ENCODE measurements around the gene DOCK4. TPM values are rescaled to one million over a fixed set of nuclear protein-coding genes. Genes with fewer than 3 reads are reported as not detected.

The DOCK4 gene
- total RNA-seq, 2 experiments from 2014 or later, result 0.35 to 0.50 TPM

- Mint-ChIP-seq H3K4me3 (no peak overlapping the region), H3K27me3 (peaks cover 27% of the 10 kb centered on the region), H3K27ac (no peak overlapping the region), H3K4me1 (no peaks in the 10 kb centered on the region), H3K9me3 (no peaks in the 10 kb centered on the region), H3K36me3 (ENCODE audit: low read depth) (no peaks in the 10 kb centered on the region)
- CTCF ChIA-PET, result no interaction called here
- no peak for DNase-seq
- POLR2A ChIA-PET, result no interaction called here
Measured at GRCh38 chr7:112173568-112173905, 32.7 kb downstream of the DOCK4 start.

GRCh38 chr7:112172870-112173567 lies 33.2 kb downstream of the DOCK4 start:
- CTCF ChIA-PET, result no interaction called here
- POLR2A ChIA-PET, result no interaction called here
- H3K27ac Mint-ChIP-seq, result no peak overlapping the region
- H3K27me3 Mint-ChIP-seq, result peaks cover 25% of the 10 kb centered on the region
- no peak overlapping the region for H3K4me3 Mint-ChIP-seq
- no peaks in the 10 kb centered on the region for H3K36me3 Mint-ChIP-seq (ENCODE audit: low read depth)
- H3K9me3 Mint-ChIP-seq, result no peaks in the 10 kb centered on the region
- DNase-seq, result no peak
- no peaks in the 10 kb centered on the region for H3K4me1 Mint-ChIP-seq

- no peaks in the 10 kb centered on the region for H3K4me1 Mint-ChIP-seq
- H3K27ac Mint-ChIP-seq, result no peak overlapping the region
- peaks cover 22% of the 10 kb centered on the region for H3K27me3 Mint-ChIP-seq
- no peaks in the 10 kb centered on the region for H3K9me3 Mint-ChIP-seq
- H3K36me3 Mint-ChIP-seq (ENCODE audit: low read depth), result no peaks in the 10 kb centered on the region
- DNase-seq, result no peak
- no peak overlapping the region for H3K4me3 Mint-ChIP-seq
- POLR2A ChIA-PET, result no interaction called here
- CTCF ChIA-PET, result no interaction called here
Measured at GRCh38 chr7:112171673-112172072, 34.5 kb downstream of the DOCK4 start.

- Mint-ChIP-seq H3K27me3 (peaks cover 13% of the 10 kb centered on the region), H3K9me3 (no peaks in the 10 kb centered on the region), H3K4me1 (no peaks in the 10 kb centered on the region), H3K36me3 (ENCODE audit: low read depth) (no peaks in the 10 kb centered on the region), H3K27ac (no peak overlapping the region), H3K4me3 (no peak overlapping the region)
- ChIA-PET CTCF (no interaction called here), POLR2A (no interaction called here)
- no peak for DNase-seq
Measured at GRCh38 chr7:112168915-112169314, 37.3 kb downstream of the DOCK4 start.

- Mint-ChIP-seq H3K4me3 (no peak overlapping the region), H3K4me1 (no peaks in the 10 kb centered on the region), H3K9me3 (no peaks in the 10 kb centered on the region), H3K27me3 (peaks cover 11% of the 10 kb centered on the region), H3K36me3 (ENCODE audit: low read depth) (no peaks in the 10 kb centered on the region), H3K27ac (no peak overlapping the region)
- CTCF ChIA-PET, result no interaction called here
- POLR2A ChIA-PET, result no interaction called here
- no peak for DNase-seq
Measured at GRCh38 chr7:112167147-112167546, 39.1 kb downstream of the DOCK4 start.

- no peaks in the 10 kb centered on the region for H3K4me1 Mint-ChIP-seq
Measured at GRCh38 chr7:112162784-112163506, 43.3 kb downstream of the DOCK4 start.

GRCh38 chr7:112162142-112162766 lies 43.9 kb downstream of the DOCK4 start:
- Mint-ChIP-seq H3K9me3 (no peaks in the 10 kb centered on the region), H3K36me3 (ENCODE audit: low read depth) (no peaks in the 10 kb centered on the region), H3K4me3 (no peak overlapping the region), H3K4me1 (no peaks in the 10 kb centered on the region), H3K27ac (no peak overlapping the region), H3K27me3 (peaks cover 12% of the 10 kb centered on the region)
- ChIA-PET POLR2A (no interaction called here), CTCF (no interaction called here)
- no peak for DNase-seq

More at GRCh38 chr7:112162784-112163506, 43.3 kb downstream of the DOCK4 start:
- ChIA-PET POLR2A (no interaction called here), CTCF (no interaction called here)
- no peaks in the 10 kb centered on the region for H3K36me3 Mint-ChIP-seq (ENCODE audit: low read depth)
- no peak for DNase-seq
- H3K4me3 Mint-ChIP-seq, result no peak overlapping the region
- H3K27ac Mint-ChIP-seq, result no peak overlapping the region
- peaks cover 14% of the 10 kb centered on the region for H3K27me3 Mint-ChIP-seq
- H3K9me3 Mint-ChIP-seq, result no peaks in the 10 kb centered on the region

GRCh38 chr7:112161253-112162141 lies 44.7 kb downstream of the DOCK4 start:
- Mint-ChIP-seq H3K27me3 (peaks cover 14% of the 10 kb centered on the region), H3K27ac (no peak overlapping the region), H3K4me1 (no peaks in the 10 kb centered on the region), H3K36me3 (ENCODE audit: low read depth) (no peaks in the 10 kb centered on the region), H3K4me3 (no peak overlapping the region), H3K9me3 (no peaks in the 10 kb centered on the region)
- ChIA-PET POLR2A (no interaction called here), CTCF (no interaction called here)
- DNase-seq, result no peak

GRCh38 chr7:112160771-112161150 lies 45.4 kb downstream of the DOCK4 start:
- Mint-ChIP-seq H3K27me3 (peaks cover 17% of the 10 kb centered on the region), H3K4me3 (no peak overlapping the region), H3K9me3 (no peaks in the 10 kb centered on the region), H3K36me3 (ENCODE audit: low read depth) (no peaks in the 10 kb centered on the region), H3K27ac (no peak overlapping the region), H3K4me1 (no peaks in the 10 kb centered on the region)
- DNase-seq, result no peak
- POLR2A ChIA-PET, result no interaction called here
- CTCF ChIA-PET, result no interaction called here

GRCh38 chr7:112160130-112160770 lies 45.9 kb downstream of the DOCK4 start:
- no peak overlapping the region for H3K27ac Mint-ChIP-seq
- no peaks in the 10 kb centered on the region for H3K4me1 Mint-ChIP-seq
- no peaks in the 10 kb centered on the region for H3K36me3 Mint-ChIP-seq (ENCODE audit: low read depth)
- POLR2A ChIA-PET, result no interaction called here
- H3K27me3 Mint-ChIP-seq, result peaks cover 17% of the 10 kb centered on the region
- H3K9me3 Mint-ChIP-seq, result no peaks in the 10 kb centered on the region
- CTCF ChIA-PET, result no interaction called here
- DNase-seq, result no peak
- no peak overlapping the region for H3K4me3 Mint-ChIP-seq

- H3K9me3 Mint-ChIP-seq, result no peaks in the 10 kb centered on the region
- H3K4me1 Mint-ChIP-seq, result no peaks in the 10 kb centered on the region
- CTCF ChIA-PET, result no interaction called here
- no peak overlapping the region for H3K27ac Mint-ChIP-seq
- no peaks in the 10 kb centered on the region for H3K36me3 Mint-ChIP-seq (ENCODE audit: low read depth)
- peaks cover 20% of the 10 kb centered on the region for H3K27me3 Mint-ChIP-seq
- DNase-seq, result no peak
- POLR2A ChIA-PET, result no interaction called here
- no peak overlapping the region for H3K4me3 Mint-ChIP-seq
Measured at GRCh38 chr7:112159351-112159750, 46.8 kb downstream of the DOCK4 start.

GRCh38 chr7:112157072-112157471 lies 49.1 kb downstream of the DOCK4 start:
- Mint-ChIP-seq H3K36me3 (ENCODE audit: low read depth) (no peaks in the 10 kb centered on the region), H3K4me1 (no peaks in the 10 kb centered on the region), H3K27me3 (peaks cover 21% of the 10 kb centered on the region), H3K9me3 (no peaks in the 10 kb centered on the region), H3K4me3 (no peak overlapping the region), H3K27ac (no peak overlapping the region)
- ChIA-PET CTCF (no interaction called here), POLR2A (no interaction called here)
- no peak for DNase-seq

- Mint-ChIP-seq H3K27ac (no peak overlapping the region), H3K4me1 (no peaks in the 10 kb centered on the region), H3K9me3 (no peaks in the 10 kb centered on the region), H3K36me3 (ENCODE audit: low read depth) (no peaks in the 10 kb centered on the region), H3K27me3 (peaks cover 22% of the 10 kb centered on the region), H3K4me3 (no peak overlapping the region)
- CTCF ChIA-PET, result no interaction called here
- POLR2A ChIA-PET, result no interaction called here
- DNase-seq, result no peak
Measured at GRCh38 chr7:112156412-112156811, 49.8 kb downstream of the DOCK4 start.

All from activated CD4-positive, alpha-beta memory T cell treated with anti-CD3 and anti-CD28 coated beads, Interleukin-2, amount 10 ng/mL, durations not matched to agents 7 days and 5 days (primary cell).